NCI-H146 treated with DMSO at 0.1 percent for 48 hours (cell line): ENCODE results near the gene NCKAP5.

Source experiments
- DNase-seq: peaks from one replicate; lab custom pipeline; 2025; ENCODE audit not compliant: unreplicated experiment; lab: John Stamatoyannopoulos, UW

NCKAP5 gene

DNA sequence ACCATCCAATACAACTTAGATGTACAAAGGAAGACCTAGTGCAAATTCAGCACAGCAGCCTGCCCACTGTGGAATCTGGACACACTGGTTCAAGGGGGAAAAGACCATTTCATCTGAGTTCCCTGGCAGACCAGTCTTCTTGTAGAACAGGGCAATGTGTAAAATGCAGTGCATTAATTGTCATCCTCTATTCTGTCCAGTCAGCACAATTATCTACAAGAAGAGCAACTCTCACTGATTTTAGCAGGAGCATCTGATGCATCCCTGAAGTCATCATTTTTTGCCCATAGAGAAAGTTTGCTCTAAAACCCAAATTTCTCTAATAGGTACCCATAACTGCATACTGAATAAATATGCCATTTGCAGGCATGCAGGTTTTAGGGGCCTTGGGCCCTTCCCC lies 816.4 kb downstream of the NCKAP5 start:
- no peak for DNase-seq

GRCh38 chr2:132750606-132751005 lies 817.7 kb downstream of the NCKAP5 start:
- no peak for DNase-seq

- DNase-seq: no peak
Observed at GRCh38 chr2:132747046-132747445, 821.2 kb downstream of the NCKAP5 start.

- no peak for DNase-seq
Observed at GRCh38 chr2:132741754-132742153, 826.5 kb downstream of the NCKAP5 start.

DNA sequence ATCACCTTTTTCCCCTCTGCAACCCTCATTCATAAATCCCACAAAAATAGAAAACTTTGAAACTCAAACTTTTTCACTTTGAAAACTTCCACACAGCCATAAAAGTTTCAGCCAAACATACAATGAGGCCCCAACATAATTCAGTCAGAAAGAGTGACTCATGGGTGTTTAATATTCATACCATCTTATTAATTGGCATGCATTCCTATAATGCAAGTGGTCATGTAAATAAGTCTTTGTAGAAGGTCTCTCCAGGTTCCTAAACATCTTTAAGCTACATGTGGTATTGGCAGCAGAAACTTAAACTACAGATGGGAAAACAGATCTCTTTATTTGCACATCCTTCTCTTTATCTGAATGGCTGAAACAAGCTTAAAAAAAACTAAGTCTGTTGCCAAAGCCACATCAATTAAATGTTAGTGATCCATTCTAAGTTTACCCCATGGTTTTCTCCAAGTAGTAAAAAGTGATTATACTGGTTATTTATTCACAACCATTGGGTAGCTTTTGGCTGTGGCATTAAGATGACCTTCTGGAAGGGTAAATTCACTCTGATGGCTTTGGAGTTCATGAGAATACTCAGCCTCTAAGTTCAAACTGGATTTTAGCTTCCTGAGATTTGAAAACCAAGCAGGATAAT lies 828.1 kb downstream of the NCKAP5 start:
- no peak for DNase-seq

- no peak for DNase-seq
Observed at GRCh38 chr2:132738223-132738622, 830.0 kb downstream of the NCKAP5 start.

DNA sequence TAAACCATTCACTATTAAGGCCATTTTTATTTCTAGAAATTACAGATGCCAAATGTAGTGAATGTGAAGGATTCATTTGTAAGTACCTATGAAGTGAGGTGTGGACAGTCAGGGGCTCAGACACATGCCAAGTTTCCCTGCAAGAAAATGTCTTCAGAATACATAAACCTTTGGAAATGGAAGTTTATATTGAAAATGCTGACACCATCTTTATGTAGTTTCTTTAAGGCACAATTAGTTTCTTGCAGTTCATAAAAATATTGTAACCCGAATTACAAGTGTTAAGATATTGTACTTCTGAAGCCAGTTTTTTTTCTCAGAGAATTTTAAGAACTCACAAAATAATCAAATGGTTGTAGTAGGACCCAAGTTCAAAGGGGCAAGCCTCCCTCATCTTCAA lies 832.2 kb downstream of the NCKAP5 start:
- no peak for DNase-seq

- DNase-seq: no peak
Observed at GRCh38 chr2:132734961-132735360, 833.3 kb downstream of the NCKAP5 start.

- no peak for DNase-seq
Observed at GRCh38 chr2:132733094-132733493, 835.2 kb downstream of the NCKAP5 start.

GRCh38 chr2:132732694-132733093 lies 835.6 kb downstream of the NCKAP5 start:
- DNase-seq: no peak

GRCh38 chr2:132731441-132731840 lies 836.8 kb downstream of the NCKAP5 start:
- no peak for DNase-seq

GRCh38 chr2:132730611-132731010 lies 837.7 kb downstream of the NCKAP5 start:
- DNase-seq: no peak

DNA sequence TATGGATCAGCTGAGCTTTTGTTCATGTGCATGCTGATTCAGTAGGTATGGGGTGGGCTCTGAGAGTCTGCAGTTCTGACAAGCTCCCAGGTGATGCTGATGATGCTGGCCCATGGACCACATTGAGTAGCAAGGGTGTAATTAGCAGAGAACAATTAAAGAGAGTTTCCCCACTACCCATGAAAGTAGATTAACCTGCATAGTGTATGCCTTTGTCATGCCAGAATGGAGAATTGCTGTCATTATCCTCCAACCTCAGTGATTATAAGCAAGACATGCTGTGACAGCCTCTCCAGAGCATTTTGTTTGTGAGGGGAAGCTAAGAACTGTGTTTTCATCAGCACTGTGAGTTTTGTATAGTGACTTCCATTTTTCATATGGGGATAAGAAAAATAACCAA lies 838.7 kb downstream of the NCKAP5 start:
- DNase-seq: no peak

DNA sequence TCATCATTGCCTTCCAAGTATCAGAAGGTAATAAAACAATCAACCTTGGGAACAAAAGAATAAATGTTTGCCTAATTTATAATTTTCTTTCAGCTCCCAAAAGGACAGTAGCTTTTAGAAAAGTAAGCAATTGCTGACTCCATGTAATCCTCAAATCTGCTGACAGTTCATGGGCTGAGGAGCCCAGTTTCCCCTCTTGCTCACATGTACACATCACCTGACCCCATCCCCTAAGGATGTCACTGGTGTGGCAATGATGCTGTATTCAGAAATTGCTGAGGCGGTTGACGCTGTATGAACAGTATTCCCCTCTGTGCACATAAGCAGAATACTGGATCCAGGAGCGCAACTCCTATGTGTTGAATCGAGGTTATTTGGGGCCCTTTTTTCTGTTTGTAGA lies 842.1 kb downstream of the NCKAP5 start:
- DNase-seq: no peak

- no peak for DNase-seq
Observed at GRCh38 chr2:132725748-132726147, 842.5 kb downstream of the NCKAP5 start.

GRCh38 chr2:132725148-132725547 lies 843.1 kb downstream of the NCKAP5 start:
- DNase-seq: no peak

DNA sequence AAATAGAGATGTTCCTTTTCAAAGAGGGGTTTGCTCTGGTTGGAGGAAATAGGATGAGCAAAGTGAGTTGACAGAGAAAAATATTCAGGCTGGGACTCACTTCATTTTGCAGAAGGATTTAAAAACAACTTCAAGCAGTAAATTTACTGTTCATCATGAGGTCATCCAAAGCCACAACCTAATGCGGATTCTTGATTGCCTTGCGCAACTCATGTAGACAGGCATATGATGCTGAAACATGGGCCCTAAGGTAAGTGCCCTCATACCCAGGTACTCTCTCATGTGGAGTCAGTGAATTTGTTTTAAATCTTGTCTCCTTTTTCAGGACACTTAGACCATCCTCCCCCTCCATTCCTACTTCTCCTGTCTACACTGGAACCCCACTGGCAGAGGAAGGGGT lies 846.3 kb downstream of the NCKAP5 start:
- DNase-seq: no peak

DNA sequence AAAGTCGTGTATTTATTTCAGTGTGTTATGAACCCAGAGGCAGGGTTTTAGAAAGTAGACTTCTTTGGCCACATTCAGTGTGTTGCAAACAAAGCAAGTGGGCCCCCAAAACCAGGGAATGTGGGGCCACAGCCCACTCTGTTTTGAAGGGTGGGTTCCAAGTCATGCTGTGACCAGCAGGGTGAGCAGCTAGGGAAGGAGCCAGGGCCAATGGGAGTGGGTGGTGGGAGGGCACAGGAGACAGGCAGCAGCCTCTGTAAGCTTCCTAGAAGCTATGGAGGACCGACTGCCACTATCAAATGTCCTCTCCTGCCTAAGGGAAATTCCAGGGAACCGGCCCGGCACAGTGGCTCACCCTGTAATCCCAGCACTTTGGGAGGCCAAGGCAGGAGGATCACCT lies 847.9 kb downstream of the NCKAP5 start:
- no peak for DNase-seq

DNA sequence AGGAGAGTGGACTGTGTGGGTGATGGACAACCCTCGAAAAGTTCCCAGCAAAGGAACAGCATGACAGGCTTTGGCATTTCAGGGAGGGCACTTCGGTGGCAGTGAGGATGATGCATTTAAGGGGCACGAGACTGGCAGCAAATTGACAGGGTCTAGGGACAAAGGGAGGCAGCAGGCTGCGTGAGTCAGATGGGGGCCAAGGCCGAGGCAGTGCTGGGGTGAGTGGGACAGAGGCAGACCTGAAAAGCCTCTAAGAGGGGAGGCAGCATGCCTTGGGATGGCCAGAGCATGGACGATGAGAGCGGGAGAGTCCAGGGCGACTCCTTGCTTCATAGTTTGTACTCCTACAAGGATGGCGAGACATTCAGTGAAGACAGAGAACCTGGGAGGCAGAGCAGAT lies 848.8 kb downstream of the NCKAP5 start:
- no peak for DNase-seq

DNA sequence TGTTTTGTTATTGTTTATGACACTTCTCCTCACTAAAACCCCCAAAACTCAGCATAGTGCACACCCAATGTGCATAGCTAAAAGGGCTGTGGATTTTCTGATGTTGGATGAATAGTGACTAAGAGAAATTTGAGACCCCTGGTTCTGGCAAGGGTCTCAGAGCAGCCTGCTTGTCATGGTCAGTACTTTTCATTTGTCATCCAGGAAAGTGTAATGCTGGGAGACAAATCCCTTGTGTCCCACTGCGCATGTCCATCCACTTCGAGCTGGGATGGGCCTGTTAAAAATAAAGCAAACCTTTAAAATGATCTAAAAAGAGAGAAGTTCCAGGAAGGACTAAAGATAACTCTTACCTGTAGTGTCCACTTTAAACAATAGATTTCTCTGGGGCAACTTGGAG lies 851.3 kb downstream of the NCKAP5 start:
- no peak for DNase-seq

GRCh38 chr2:132715386-132716351 lies 852.6 kb downstream of the NCKAP5 start:
- DNase-seq: no peak

- no peak for DNase-seq
Observed at GRCh38 chr2:132703396-132703795, 864.9 kb downstream of the NCKAP5 start.
